ENCODE measurements around the gene GSTA1.
"Not testable (repeated sequence)": the region's sequence is repeated elsewhere in the genome, so short reads cannot be mapped to it uniquely, and the experiment has no call there.

GSTA1 gene

GRCh38 chr6:52808660-52809059, 5.0 kb upstream of the GSTA1 start:
- DNase-seq (ENCODE audit: low read depth, low spot score): no peak

GRCh38 chr6:52802806-52803205, 810 bp downstream of the GSTA1 start:
- DNase-seq (ENCODE audit: low read depth, low spot score): no peak

- DNase-seq (ENCODE audit: low read depth, low spot score): no peak
Measured at GRCh38 chr6:52801188-52801841, 2.3 kb downstream of the GSTA1 start.

- DNase-seq (ENCODE audit: low read depth, low spot score): not testable (repeated sequence)
Measured at GRCh38 chr6:52799272-52799671, 4.3 kb downstream of the GSTA1 start.

GRCh38 chr6:52794366-52794765, 9.2 kb downstream of the GSTA1 start:
- not testable (repeated sequence) for DNase-seq (ENCODE audit: low read depth, low spot score)

GRCh38 chr6:52790861-52791260, 12.8 kb downstream of the GSTA1 start:
- DNase-seq (ENCODE audit: low read depth, low spot score): no peak

GRCh38 chr6:52789658-52790057, 14.0 kb downstream of the GSTA1 start:
- not testable (repeated sequence) for DNase-seq (ENCODE audit: low read depth, low spot score)

- DNase-seq (ENCODE audit: low read depth, low spot score): no peak
Measured at GRCh38 chr6:52788478-52788877, 15.1 kb downstream of the GSTA1 start.

- no peak for DNase-seq (ENCODE audit: low read depth, low spot score)
Measured at GRCh38 chr6:52787917-52788316, 15.7 kb downstream of the GSTA1 start.

- DNase-seq (ENCODE audit: low read depth, low spot score): no peak
Measured at GRCh38 chr6:52786249-52786956, 17.2 kb downstream of the GSTA1 start.

GRCh38 chr6:52782696-52783274, 20.8 kb downstream of the GSTA1 start:
- DNase-seq (ENCODE audit: low read depth, low spot score): not testable (repeated sequence)

- not testable (repeated sequence) for DNase-seq (ENCODE audit: low read depth, low spot score)
Measured at GRCh38 chr6:52782209-52782608, 21.4 kb downstream of the GSTA1 start.

GRCh38 chr6:52779237-52779636, 24.4 kb downstream of the GSTA1 start:
- no peak for DNase-seq (ENCODE audit: low read depth, low spot score)

GRCh38 chr6:52776711-52777351, 26.8 kb downstream of the GSTA1 start:
- not testable (repeated sequence) for DNase-seq (ENCODE audit: low read depth, low spot score)

- not testable (repeated sequence) for DNase-seq (ENCODE audit: low read depth, low spot score)
Measured at GRCh38 chr6:52769399-52769798, 34.2 kb downstream of the GSTA1 start.

GRCh38 chr6:52767658-52768057, 36.0 kb downstream of the GSTA1 start:
- not testable (repeated sequence) for DNase-seq (ENCODE audit: low read depth, low spot score)

GRCh38 chr6:52763322-52763916, 40.2 kb downstream of the GSTA1 start, which contains the start of gene GSTA2:
TSS of gene GSTA2 (minus strand) at chr6:52763475. CDS start at chr6:52757947, 5,528 bp downstream.
- DNase-seq (ENCODE audit: low read depth, low spot score): not testable (repeated sequence)

GRCh38 chr6:52761673-52762491, 41.7 kb downstream of the GSTA1 start:
- DNase-seq (ENCODE audit: low read depth, low spot score): not testable (repeated sequence)

GRCh38 chr6:52760105-52760765, 43.4 kb downstream of the GSTA1 start:
- DNase-seq (ENCODE audit: low read depth, low spot score): no peak

- no peak for DNase-seq (ENCODE audit: low read depth, low spot score)
Measured at GRCh38 chr6:52759085-52759484, 44.5 kb downstream of the GSTA1 start.

All from brain pericyte (primary cell).